Measurements from ENCODE around the gene MYEF2. TPM values are rescaled to one million over a fixed set of nuclear protein-coding genes. Genes with fewer than 3 reads are reported as not detected.

Gene MYEF2
- total RNA-seq, 2 experiments from 2014 or later: 44.0 to 107 TPM

GRCh38 chr15:48149858-48150257, 28.2 kb downstream of the MYEF2 start:
- no peak overlapping the region for H2AFZ ChIP-seq (ENCODE audit: low read length)
- POLR2A ChIA-PET: interaction anchor here (1.0 kb wide), 1 partner anchor 12 kb away, joined by 4 read pairs; no protein-coding TSS in a partner anchor

GRCh38 chr15:48147358-48147757, 30.7 kb downstream of the MYEF2 start:
- no peaks in the 10 kb centered on the region for H3K79me2 ChIP-seq (ENCODE audit: insufficient read depth, low read depth, low read length)
- H3K9me3 ChIP-seq (ENCODE audit: low read length): no peaks in the 10 kb centered on the region
- no peak overlapping the region for H2AFZ ChIP-seq (ENCODE audit: low read length)
- H3K4me1 ChIP-seq (ENCODE audit: insufficient read depth, low read length, poor library complexity, severe bottlenecking): no peaks in the 10 kb centered on the region
- no peaks in the 10 kb centered on the region for H4K20me1 ChIP-seq (ENCODE audit: insufficient read depth, low read length)
- peaks cover 83% of the 10 kb centered on the region for H3K36me3 ChIP-seq (ENCODE audit: insufficient read depth, low read length)
- H3K4me3 ChIP-seq (ENCODE audit: low read depth, low read length, poor library complexity, severe bottlenecking): no peak overlapping the region
- no TSS peak for BruUV-seq (replicated peaks)
- CTCF ChIA-PET (ENCODE audit: unreplicated experiment): no interaction called here
- DNase-seq (ENCODE audit: low spot score): no peak
- POLR2A ChIA-PET: interaction anchor here (0.7 to 0.9 kb wide), 2 partner anchors 8 to 12 kb away, joined by 3 read pairs; no protein-coding TSS in a partner anchor
- no peak overlapping the region for H3K4me2 ChIP-seq (ENCODE audit: low read length)
- no peak overlapping the region for H3K27ac ChIP-seq (ENCODE audit: low read depth, low read length, poor library complexity, severe bottlenecking)
- intact Hi-C loops (cut with micrococcal nuclease; ENCODE audit: unreplicated experiment): no loop called here
- no peaks in the 10 kb centered on the region for H3K9me2 ChIP-seq (ENCODE audit: insufficient read depth, low read length)
- TF ChIP-seq CTCF (conservative IDR thresholded peaks at IDR 0.05; ENCODE audit: low read length) (no peak), EZH2phosphoT487 (IDR thresholded peaks at IDR 0.05; ENCODE audit: borderline replicate concordance, low read depth, low read length) (no peak)

More at GRCh38 chr15:48149858-48150257, 28.2 kb downstream of the MYEF2 start:
- no peak for TF ChIP-seq CTCF (conservative IDR thresholded peaks at IDR 0.05; ENCODE audit: low read length)
- TF ChIP-seq EZH2phosphoT487 (IDR thresholded peaks at IDR 0.05; ENCODE audit: borderline replicate concordance, low read depth, low read length): no peak
- intact Hi-C loops (cut with micrococcal nuclease; ENCODE audit: unreplicated experiment): no loop called here
- DNase-seq (ENCODE audit: low spot score): no peak
- Histone ChIP-seq H3K9me2 (ENCODE audit: insufficient read depth, low read length) (no peaks in the 10 kb centered on the region), H3K4me3 (ENCODE audit: low read depth, low read length, poor library complexity, severe bottlenecking) (no peak overlapping the region), H3K4me1 (ENCODE audit: insufficient read depth, low read length, poor library complexity, severe bottlenecking) (no peaks in the 10 kb centered on the region), H3K27ac (ENCODE audit: low read depth, low read length, poor library complexity, severe bottlenecking) (no peak overlapping the region), H3K9me3 (ENCODE audit: low read length) (no peaks in the 10 kb centered on the region), H3K36me3 (ENCODE audit: insufficient read depth, low read length) (peaks cover 86% of the 10 kb centered on the region), H4K20me1 (ENCODE audit: insufficient read depth, low read length) (no peaks in the 10 kb centered on the region), H3K4me2 (ENCODE audit: low read length) (no peak overlapping the region), H3K79me2 (ENCODE audit: insufficient read depth, low read depth, low read length) (no peaks in the 10 kb centered on the region; the same call in 1 of the 2 replicates)
- BruUV-seq (replicated peaks): no TSS peak
- CTCF ChIA-PET (ENCODE audit: unreplicated experiment): no interaction called here

GRCh38 chr15:48145923-48146322, 32.2 kb downstream of the MYEF2 start:
- no peaks in the 10 kb centered on the region for H3K4me1 ChIP-seq (ENCODE audit: insufficient read depth, low read length, poor library complexity, severe bottlenecking)
- CTCF ChIA-PET (ENCODE audit: unreplicated experiment): no interaction called here
- POLR2A ChIA-PET: no interaction called here
- no peaks in the 10 kb centered on the region for H3K9me2 ChIP-seq (ENCODE audit: insufficient read depth, low read length)
- DNase-seq (ENCODE audit: low spot score): no peak
- no peak overlapping the region for H2AFZ ChIP-seq (ENCODE audit: low read length)
- H3K9me3 ChIP-seq (ENCODE audit: low read length): no peaks in the 10 kb centered on the region
- peaks cover 79% of the 10 kb centered on the region for H3K36me3 ChIP-seq (ENCODE audit: insufficient read depth, low read length)
- intact Hi-C loops (cut with micrococcal nuclease; ENCODE audit: unreplicated experiment): no loop called here
- no peak for TF ChIP-seq CTCF (conservative IDR thresholded peaks at IDR 0.05; ENCODE audit: low read length)
- TF ChIP-seq EZH2phosphoT487 (IDR thresholded peaks at IDR 0.05; ENCODE audit: borderline replicate concordance, low read depth, low read length): no peak
- BruUV-seq (replicated peaks): no TSS peak
- H3K79me2 ChIP-seq (ENCODE audit: insufficient read depth, low read depth, low read length): no peaks in the 10 kb centered on the region
- no peak overlapping the region for H3K4me3 ChIP-seq (ENCODE audit: low read depth, low read length, poor library complexity, severe bottlenecking)
- no peak overlapping the region for H3K4me2 ChIP-seq (ENCODE audit: low read length)
- no peaks in the 10 kb centered on the region for H4K20me1 ChIP-seq (ENCODE audit: insufficient read depth, low read length)
- no peak overlapping the region for H3K27ac ChIP-seq (ENCODE audit: low read depth, low read length, poor library complexity, severe bottlenecking)
